Ovary (tissue), 9 donors: ENCODE measurements around the gene DMKN. TPM values are rescaled to one million over a fixed set of nuclear protein-coding genes. Genes with fewer than 3 reads are reported as not detected.

Experiments
- DNase-seq, 5 donors: peaks; one replicate each; pipeline ENCODE4 v3.0.0-alpha.2; 2019 to 2020
- H3K27ac ChIP-seq, 2 donors: fragments of 200-600 bp; one replicate each; pipeline versions ENCODE4 v1.5.1 to v1.8.0; 2019 to 2022
- H3K27me3 ChIP-seq: fragments of 200-600 bp; one replicate; pipeline ENCODE4 v1.8.0; 2022
- H3K36me3 ChIP-seq: fragments of 200-600 bp; sonication (generic); one replicate; pipeline ENCODE4 v1.5.1; 2019
- H3K4me1 ChIP-seq: one replicate; pipeline ENCODE4 v1.8.1; 2013; ENCODE audit warnings: mild to moderate bottlenecking, moderate library complexity; ENCODE audit not compliant: insufficient read depth
- H3K4me3 ChIP-seq: fragments of 200-600 bp; sonication (generic); one replicate; pipeline ENCODE4 v1.5.1; 2017
- H3K9me3 ChIP-seq, 2 donors: fragments of 200-600 bp in 1 of 2; sonication (generic) in 1 of 2; one replicate each; pipeline versions ENCODE4 v1.5.1 to v1.8.1; 2013 to 2019; ENCODE audit warnings: mild to moderate bottlenecking in 1 of 2, moderate library complexity in 1 of 2
- CTCF ChIP-seq, 3 donors: fragments of 450-650 bp in 2 of 3; fragments of 200-600 bp in 1 of 3; IDR thresholded peaks; one replicate each; pipeline versions ENCODE4 v1.5.1 to v1.8.0; 2016 to 2022; ENCODE audit warnings: antibody characterized with exemption in 3 of 3, mild to moderate bottlenecking in 1 of 3
- EP300 ChIP-seq: sonication (generic); formaldehyde crosslinking; IDR thresholded peaks from one replicate; pipeline ENCODE4 v1.6.1; 2017; ENCODE audit warnings: antibody characterized with exemption
- POLR2A ChIP-seq: fragments of 450-650 bp; IDR thresholded peaks from one replicate; pipeline ENCODE4 v1.6.1; 2017; ENCODE audit warnings: antibody characterized with exemption, mild to moderate bottlenecking, moderate library complexity
- WGBS, 3 donors: extraction: QIAGEN DNeasy Blood & Tissue Kit in 1 of 3; methylation state at CpG; one replicate each; pipeline versions ENCODE4 v1.1.5 to v1.1.7; 2013 to 2017; 5-methylcytosine and 5-hydroxymethylcytosine counted together
- intact Hi-C, 4 donors: fragments of 100-400 bp; cut with DNase I; formaldehyde crosslinking; loops; one replicate each; pipeline versions ENCODE4 v1.11.0 to v1.15.1; 2022 to 2023
- polyA plus RNA-seq, 2 donors: library from polyadenylated mRNA; stranded (reverse); fragments of 200-250 nt in 1 of 2; fragments of 350-450 nt in 1 of 2; fragmentation: Illumina TruSeq in 1 of 2; extraction: RNeasy Lipid Tissue Mini Kit (QIAGEN cat#74804) in 1 of 2; gene quantifications; one replicate each; pipeline ENCODE4 v1.2.3, GENCODE V29; 2013 to 2014
- total RNA-seq, 7 donors: library from RNA; depleted of rRNA in 2 of 7; stranded (reverse); fragments of >200 nt in 2 of 7; fragmentation: NEBNext Ultra II Directional in 3 of 7; extraction: Animal tissue kit (Norgen Biotek cat#: 25700) in 3 of 7; gene quantifications; one replicate each; pipeline versions ENCODE4 v1.1.0 to v1.2.4, GENCODE V29; 2016 to 2023
- donor health status: DM: no; HTN: no; CAD: no; lungs with moderate emphysema.
- donor health status: DM: no; HTN: no; CAD: no.
- donor health status: Bipolar disorder and iron deficiency.
- donor health status: DM: yes; HTN: yes; CAD: no.
- donor health status: DM: no; HTN: no; CAD: no.
- donor health status: DM: yes; HTN: yes; CAD: no.

The DMKN gene
- total and polyA plus RNA-seq, 9 donors = 58.3 to 177 (median 93.8) TPM

- H3K36me3 ChIP-seq = no peaks in the 10 kb centered on the region
- no peaks in the 10 kb centered on the region for H3K9me3 ChIP-seq
- intact Hi-C loops = no loop called here
- DNase-seq = no peak
- no peaks in the 10 kb centered on the region for H3K27me3 ChIP-seq
- no peaks in the 10 kb centered on the region for H3K4me1 ChIP-seq
- H3K27ac ChIP-seq = no peak overlapping the region
- 49 to 55% (median 53%) methylated on average over 6 of the region's 6 CpGs for WGBS, 3 donors
- TF ChIP-seq EP300 (no peak), POLR2A (no peak), CTCF (IDR thresholded peaks at IDR 0.05) (no peak)
- no peak overlapping the region for H3K4me3 ChIP-seq
Measured at GRCh38 chr19:35531291-35531690, 17.8 kb upstream of the DMKN start.

- Histone ChIP-seq H3K4me1 (no peaks in the 10 kb centered on the region), H3K36me3 (no peaks in the 10 kb centered on the region), H3K4me3 (no peak overlapping the region), H3K27me3 (no peaks in the 10 kb centered on the region), H3K27ac (no peak overlapping the region), H3K9me3 (no peaks in the 10 kb centered on the region)
- intact Hi-C loops = no loop called here
- DNase-seq = no peak
- 60 to 70% (median 64%) methylated on average over 19 of the region's 19 CpGs for WGBS, 3 donors
- TF ChIP-seq EP300 (no peak), CTCF (IDR thresholded peaks at IDR 0.05) (no peak), POLR2A (no peak)
Measured at GRCh38 chr19:35529241-35530218, 16.1 kb upstream of the DMKN start.

GRCh38 chr19:35528218-35529038, 15.0 kb upstream of the DMKN start, which contains the start of gene SBSN:
TSS of gene SBSN (minus strand) at chr19:35528311. CDS start at chr19:35528281, 30 bp downstream.
- no peak within 1 kb of the TSS for H3K4me3 ChIP-seq
- H3K4me1 ChIP-seq = no peaks in the 10 kb centered on the region
- no peaks in the 10 kb centered on the region for H3K36me3 ChIP-seq
- WGBS, 3 donors = 67 to 68% (median 68%) methylated on average over 11 of the region's 11 CpGs
- TF ChIP-seq CTCF (IDR thresholded peaks at IDR 0.05) = no peak
- TF ChIP-seq POLR2A = no peak
- no peak for TF ChIP-seq EP300
- no peaks in the 10 kb centered on the region for H3K27me3 ChIP-seq
- intact Hi-C loops = no loop called here
- no peak for DNase-seq
- H3K9me3 ChIP-seq = no peaks in the 10 kb centered on the region
- H3K27ac ChIP-seq = no peak within 1 kb of the TSS

GRCh38 chr19:35525873-35526272, 12.4 kb upstream of the DMKN start:
- H3K36me3 ChIP-seq = no peaks in the 10 kb centered on the region
- DNase-seq = no peak
- intact Hi-C loops = no loop called here
- no peaks in the 10 kb centered on the region for H3K9me3 ChIP-seq
- WGBS, 3 donors = 68 to 91% (median 76%) methylated on average over 4 of the region's 4 CpGs
- no peaks in the 10 kb centered on the region for H3K4me1 ChIP-seq
- no peak for TF ChIP-seq EP300
- TF ChIP-seq POLR2A = no peak
- no peak for TF ChIP-seq CTCF (IDR thresholded peaks at IDR 0.05)
- H3K27me3 ChIP-seq = no peaks in the 10 kb centered on the region
- H3K27ac ChIP-seq = no peak overlapping the region
- H3K4me3 ChIP-seq = no peak overlapping the region
